GM10248 (cell line): ENCODE results near the gene MLPH.
A peak's percentile ranks its signal among the peaks of the same experiment; 100 is the strongest.

Experiments used
- CTCF ChIA-PET: fragments of 300-600 bp; sonication (Branson Sonifier 250); formaldehyde crosslinking; extraction: SDS; loops from one replicate; lab custom pipeline; 2021; ENCODE audit warnings: antibody characterized with exemption; lab: Yijun Ruan, JAX
- POLR2A ChIA-PET: fragments of 350-650 bp; sonication (Branson Sonifier 250); formaldehyde crosslinking; extraction: SDS; loops from one replicate; lab custom pipeline; 2020; ENCODE audit warnings: antibody characterized with exemption; lab: Yijun Ruan, JAX
- DNase-seq: peaks from one replicate; pipeline ENCODE4 v3.0.0; 2012; ENCODE audit errors: extremely low spot score
- CTCF ChIP-seq: IDR thresholded peaks from 2 replicates; pipeline ENCODE4 v1.5.1; 2012; ENCODE audit warnings: mild to moderate bottlenecking, low read depth; ENCODE audit errors: extremely low read depth, missing control alignments, control extremely low read depth

The MLPH gene

GRCh38 chr2:237471438-237472186 is 15.4 kb upstream of the MLPH start:
- ChIA-PET POLR2A (no interaction called here), CTCF (interaction anchor here (1.0 to 1.8 kb wide), 3 partner anchors 52 to 385 kb away, joined by 3 to 7 read pairs (median 3); no protein-coding TSS in a partner anchor)
- TF ChIP-seq CTCF = no peak
- DNase-seq = peak; percentile 48

- DNase-seq = no peak
- CTCF ChIA-PET = interaction anchor here (1.0 kb wide), 2 partner anchors 52 to 386 kb away, joined by 3 read pairs; no protein-coding TSS in a partner anchor
- TF ChIP-seq CTCF = no peak
- POLR2A ChIA-PET = no interaction called here
Measured at GRCh38 chr2:237472187-237472712, 14.8 kb upstream of the MLPH start.

GRCh38 chr2:237472909-237473877 is 13.9 kb upstream of the MLPH start:
- ChIA-PET POLR2A (no interaction called here), CTCF (interaction anchor here (0.8 to 2.8 kb wide), 3 partner anchors 52 to 352 kb away, joined by 3 to 19 read pairs (median 8); no protein-coding TSS in a partner anchor)
- DNase-seq = no peak
- no peak for TF ChIP-seq CTCF

- ChIA-PET POLR2A (no interaction called here), CTCF (interaction anchor here (0.8 to 2.8 kb wide), 7 partner anchors 23 to 352 kb away, joined by 3 to 19 read pairs (median 8); no protein-coding TSS in a partner anchor)
- no peak for DNase-seq
- TF ChIP-seq CTCF = no peak
Measured at GRCh38 chr2:237473878-237474441, 13.1 kb upstream of the MLPH start.

GRCh38 chr2:237474442-237474911 is 12.6 kb upstream of the MLPH start:
- no peak for TF ChIP-seq CTCF
- DNase-seq = no peak
- POLR2A ChIA-PET = no interaction called here
- CTCF ChIA-PET = interaction anchor here (0.8 to 2.8 kb wide), 7 partner anchors 24 to 353 kb away, joined by 3 to 19 read pairs (median 8); no protein-coding TSS in a partner anchor
